Liver (tissue), 3 donors: ENCODE measurements around the gene ADGRG3.

Experiments used
- CTCF ChIP-seq: fragments of 150-350 bp; IDR thresholded peaks from 2 replicates; pipeline ENCODE4 v1.5.1; 2017; ENCODE audit warnings: improper control_type of control experiment, low read depth, low read length; ENCODE audit not compliant: missing input control
- FOXA1 ChIP-seq: IDR thresholded peaks from 2 replicates; pipeline ENCODE4 v1.6.1; 2016; ENCODE audit warnings: antibody characterized with exemption
- HNF4A ChIP-seq, 2 donors: conservative IDR thresholded peaks; 2 replicates each; pipeline ENCODE4 v1.6.1; 2016; ENCODE audit warnings: antibody characterized with exemption in 2 of 2, mild to moderate bottlenecking in 2 of 2
- JUND ChIP-seq, 2 donors: IDR thresholded peaks; 2 replicates each; pipeline ENCODE4 v1.6.1; 2016; ENCODE audit warnings: antibody characterized with exemption in 2 of 2
- MAX ChIP-seq: IDR thresholded peaks from 2 replicates; pipeline ENCODE4 v1.6.1; 2016; ENCODE audit warnings: antibody characterized with exemption
- NR2F2 ChIP-seq: IDR thresholded peaks from 2 replicates; pipeline ENCODE4 v1.6.1; 2016; ENCODE audit warnings: antibody characterized with exemption
- REST ChIP-seq: IDR thresholded peaks from 2 replicates; pipeline ENCODE4 v1.6.1; 2016; ENCODE audit warnings: antibody characterized with exemption, mild to moderate bottlenecking
- TAF1 ChIP-seq: conservative IDR thresholded peaks from 2 replicates; pipeline ENCODE4 v1.6.1; 2016; ENCODE audit warnings: antibody characterized with exemption, mild to moderate bottlenecking
- YY1 ChIP-seq: IDR thresholded peaks from 2 replicates; pipeline ENCODE4 v1.6.1; 2016; ENCODE audit warnings: antibody characterized with exemption, mild to moderate bottlenecking
- donor health status: healthy.
- donor health status: healthy.

GRCh38 chr16:57681950-57682728, 14.0 kb downstream of the ADGRG3 start:
- TF ChIP-seq CTCF (no peak), YY1 (no peak), REST (no peak), JUND (IDR thresholded peaks at IDR 0.05) (no peak), TAF1 (no peak), NR2F2 (no peak), HNF4A (conservative IDR thresholded peaks at IDR 0.05) (no peak), MAX (no peak), FOXA1 (no peak)
